Keratinocyte (primary cell): Measurements from ENCODE around the gene NAA40. TPM values are rescaled to one million over a fixed set of nuclear protein-coding genes. Genes with fewer than 3 reads are reported as not detected.

Experiments used
- DNase-seq: peaks from one replicate; pipeline ENCODE4 v3.0.0-alpha.2; 2011; ENCODE audit warnings: low read depth, missing footprints, low spot score
- FAIRE-seq: peaks from 2 replicates; lab custom pipeline; 2011; peaks lifted over from hg19 to GRCh38; lab: Jason Lieb, UNC
- H2AFZ ChIP-seq: 2 replicates; pipeline ENCODE4 v1.6.0; 2012; ENCODE audit warnings: low read length, control low read depth, inconsistent platforms; ENCODE audit not compliant: control insufficient read depth
- H3K27ac ChIP-seq: 2 replicates; pipeline ENCODE4 v1.5.1; 2011; ENCODE audit warnings: low read length; ENCODE audit not compliant: control insufficient read depth, insufficient read depth
- H3K27me3 ChIP-seq: 3 replicates; pipeline ENCODE4 v1.6.0; 2011; ENCODE audit warnings: low read length; ENCODE audit not compliant: control insufficient read depth, insufficient read depth; ENCODE audit errors: extremely low read depth
- H3K36me3 ChIP-seq, 2 experiments: 2 replicates in 1 of 2; 3 replicates in 1 of 2; pipeline ENCODE4 v1.5.1; 2011; ENCODE audit warnings: low read length in 2 of 2, mild to moderate bottlenecking in 1 of 2; ENCODE audit not compliant: control insufficient read depth in 2 of 2, insufficient read depth in 2 of 2; ENCODE audit errors: extremely low read depth in 1 of 2
- H3K4me1 ChIP-seq: 3 replicates; pipeline ENCODE4 v1.5.1; 2011; ENCODE audit warnings: low read length; ENCODE audit not compliant: control insufficient read depth, insufficient read depth; ENCODE audit errors: extremely low read depth
- H3K4me2 ChIP-seq: 3 replicates; pipeline ENCODE4 v1.6.0; 2011; ENCODE audit warnings: low read depth, low read length; ENCODE audit not compliant: control insufficient read depth, insufficient read depth; ENCODE audit errors: extremely low read depth
- H3K4me3 ChIP-seq, 3 experiments: fragments of 200-600 bp in 1 of 3; sonication (generic) in 1 of 3; 2 replicates in 2 of 3; 3 replicates in 1 of 3; pipeline ENCODE4 v1.5.1; 2011 to 2016; ENCODE audit warnings: low read length in 3 of 3, mild to moderate bottlenecking in 3 of 3, control low read depth in 2 of 3, inconsistent platforms in 1 of 3, low read depth in 1 of 3, mixed read lengths in 1 of 3, mixed run types in 1 of 3, moderate library complexity in 1 of 3; ENCODE audit not compliant: control insufficient read depth in 2 of 3, insufficient read depth in 2 of 3; ENCODE audit errors: extremely low read depth in 1 of 3
- H3K79me2 ChIP-seq: 2 replicates; pipeline ENCODE4 v1.6.0; 2012; ENCODE audit warnings: low read length; ENCODE audit not compliant: control insufficient read depth, insufficient read depth
- H3K9ac ChIP-seq: 3 replicates; pipeline ENCODE4 v1.6.0; 2011; ENCODE audit warnings: low read length; ENCODE audit not compliant: control insufficient read depth, insufficient read depth; ENCODE audit errors: extremely low read depth
- H3K9me1 ChIP-seq: 3 replicates; pipeline ENCODE4 v1.6.0; 2011; ENCODE audit warnings: low read length; ENCODE audit not compliant: control insufficient read depth, insufficient read depth; ENCODE audit errors: extremely low read depth
- H3K9me3 ChIP-seq: 2 replicates; pipeline ENCODE4 v1.5.1; 2012; ENCODE audit warnings: low read depth, low read length; ENCODE audit not compliant: control insufficient read depth
- H4K20me1 ChIP-seq: 3 replicates; pipeline ENCODE4 v1.6.0; 2011; ENCODE audit warnings: low read length; ENCODE audit not compliant: control insufficient read depth, insufficient read depth; ENCODE audit errors: extremely low read depth
- EZH2 ChIP-seq: IDR thresholded peaks from one replicate; pipeline ENCODE4 v1.6.1; 2012; ENCODE audit warnings: inconsistent platforms, mild to moderate bottlenecking, low read length, moderate library complexity
- dilution Hi-C: fragments of 300-500 bp; cut with MboI; formaldehyde crosslinking; loops from one replicate; pipeline ENCODE4 v1.7.0; 2020; ENCODE audit warnings: low sequenced_read_pairs; ENCODE audit not compliant: extremely low pct_ligation_motif_present
- polyA plus RNA-seq, 5 experiments: library from polyadenylated mRNA; depleted of rRNA in 3 of 5; stranded (reverse) in 3 of 5; stranded (forward) in 1 of 5; unstranded in 1 of 5; fragments of >200 nt; gene quantifications; 1 replicate in 1 of 5; 2 replicates in 3 of 5; 3 replicates in 1 of 5; pipeline versions ENCODE4 v1.2.1 to v1.2.3, GENCODE V29; 2011 to 2012; ENCODE audit warnings: missing spikeins in 2 of 5, low read depth in 1 of 5, low replicate concordance in 1 of 5
- TF ChIP-seq, protein P1 (sequence below), 3 experiments: IDR thresholded peaks in 1 of 3; conservative IDR thresholded peaks in 1 of 3; optimal IDR thresholded peaks in 1 of 3; 2 replicates in 2 of 3; 3 replicates in 1 of 3; pipeline versions ENCODE3 to v1.5.1; 2011; ENCODE audit warnings: low read length in 3 of 3, mild to moderate bottlenecking in 3 of 3, moderate library complexity in 2 of 3, control low read depth in 1 of 3, inconsistent platforms in 1 of 3; ENCODE audit not compliant: insufficient read depth in 2 of 3; ENCODE audit errors: extremely low read depth in 1 of 3

The NAA40 gene
- polyA plus RNA-seq, 1 donor (not counting 4 experiments of a cell fraction or from before 2014, with no cell fraction given): 13.5 TPM

DNA sequence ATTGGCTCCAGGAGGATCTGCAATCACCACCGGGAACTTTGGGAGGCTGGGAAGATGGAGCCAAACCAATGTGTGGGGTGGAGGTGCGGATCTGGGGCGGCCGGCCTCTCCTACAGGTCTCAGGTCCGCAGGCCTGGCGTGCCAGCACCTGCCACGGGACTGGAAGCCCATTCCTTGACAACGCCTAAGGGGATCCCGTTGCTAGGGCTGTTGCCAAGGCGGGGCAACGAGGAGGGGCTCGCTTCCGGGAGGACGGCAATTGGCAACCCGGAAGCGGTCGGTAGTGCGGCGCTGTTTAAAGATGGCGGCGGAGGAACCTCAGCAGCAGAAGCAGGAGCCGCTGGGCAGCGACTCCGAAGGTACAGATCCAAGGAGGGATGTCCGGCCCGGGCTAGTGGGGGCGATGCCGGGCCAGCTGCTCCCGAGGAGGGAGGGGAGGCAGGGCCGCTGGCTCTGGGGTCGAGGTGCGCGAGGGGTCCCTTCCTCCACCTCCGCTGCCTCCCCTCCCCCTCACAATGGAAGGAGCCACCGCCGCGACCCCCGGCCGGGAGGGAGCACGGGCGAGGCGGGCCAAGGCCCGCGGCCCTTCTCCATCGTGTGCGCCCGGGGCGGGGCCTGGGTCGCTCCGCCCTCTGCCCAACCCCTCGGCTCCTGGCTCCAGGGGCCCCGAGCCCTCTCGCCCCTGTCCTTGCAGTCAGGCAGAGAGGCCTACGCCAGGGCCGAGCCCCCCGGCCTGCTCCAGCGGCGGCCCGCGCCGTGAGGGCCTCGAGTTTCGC lies 47.5 kb downstream of the NAA40 start, which contains the start of gene OTUB1:
Gene OTUB1, plus strand, starts transcription at position 283 of the 776 bp plus-strand sequence. Its CDS starts 19 bp downstream, at position 302.
- Histone ChIP-seq H3K9me3 (no peaks in the 10 kb centered on the region), H3K79me2 (peaks cover 42% of the 10 kb centered on the region), H3K9ac (peak within 1 kb of the TSS; percentile 93), H4K20me1 (peaks cover 10% of the 10 kb centered on the region), H3K4me2 (peak within 1 kb of the TSS; percentile 98), H3K27me3 (no peaks in the 10 kb centered on the region), H3K4me3 (peak within 1 kb of the TSS; percentile 61 to 99 (median 84)), H3K27ac (peak within 1 kb of the TSS; percentile 81), H2AFZ (peak within 1 kb of the TSS; percentile 82), H3K9me1 (peaks cover 9% of the 10 kb centered on the region), H3K4me1 (peaks cover 19% of the 10 kb centered on the region), H3K36me3 (peaks cover 13 to 22% of the 10 kb centered on the region in 2 experiments)
- DNase-seq (peak; percentile 97), FAIRE-seq (peak; percentile 61)
- no peak for TF ChIP-seq EZH2
- TF ChIP-seq, protein P1, sequence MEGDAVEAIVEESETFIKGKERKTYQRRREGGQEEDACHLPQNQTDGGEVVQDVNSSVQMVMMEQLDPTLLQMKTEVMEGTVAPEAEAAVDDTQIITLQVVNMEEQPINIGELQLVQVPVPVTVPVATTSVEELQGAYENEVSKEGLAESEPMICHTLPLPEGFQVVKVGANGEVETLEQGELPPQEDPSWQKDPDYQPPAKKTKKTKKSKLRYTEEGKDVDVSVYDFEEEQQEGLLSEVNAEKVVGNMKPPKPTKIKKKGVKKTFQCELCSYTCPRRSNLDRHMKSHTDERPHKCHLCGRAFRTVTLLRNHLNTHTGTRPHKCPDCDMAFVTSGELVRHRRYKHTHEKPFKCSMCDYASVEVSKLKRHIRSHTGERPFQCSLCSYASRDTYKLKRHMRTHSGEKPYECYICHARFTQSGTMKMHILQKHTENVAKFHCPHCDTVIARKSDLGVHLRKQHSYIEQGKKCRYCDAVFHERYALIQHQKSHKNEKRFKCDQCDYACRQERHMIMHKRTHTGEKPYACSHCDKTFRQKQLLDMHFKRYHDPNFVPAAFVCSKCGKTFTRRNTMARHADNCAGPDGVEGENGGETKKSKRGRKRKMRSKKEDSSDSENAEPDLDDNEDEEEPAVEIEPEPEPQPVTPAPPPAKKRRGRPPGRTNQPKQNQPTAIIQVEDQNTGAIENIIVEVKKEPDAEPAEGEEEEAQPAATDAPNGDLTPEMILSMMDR (optimal IDR thresholded peaks at IDR 0.05 in 1 of 3, IDR thresholded peaks at IDR 0.05 in 1 of 3, conservative IDR thresholded peaks at IDR 0.05 in 1 of 3; ENCODE audit: extremely low read depth in 1 of 3, insufficient read depth in 2 of 3, low read length in 3 of 3): no peak
- dilution Hi-C loops: no loop called here

DNA sequence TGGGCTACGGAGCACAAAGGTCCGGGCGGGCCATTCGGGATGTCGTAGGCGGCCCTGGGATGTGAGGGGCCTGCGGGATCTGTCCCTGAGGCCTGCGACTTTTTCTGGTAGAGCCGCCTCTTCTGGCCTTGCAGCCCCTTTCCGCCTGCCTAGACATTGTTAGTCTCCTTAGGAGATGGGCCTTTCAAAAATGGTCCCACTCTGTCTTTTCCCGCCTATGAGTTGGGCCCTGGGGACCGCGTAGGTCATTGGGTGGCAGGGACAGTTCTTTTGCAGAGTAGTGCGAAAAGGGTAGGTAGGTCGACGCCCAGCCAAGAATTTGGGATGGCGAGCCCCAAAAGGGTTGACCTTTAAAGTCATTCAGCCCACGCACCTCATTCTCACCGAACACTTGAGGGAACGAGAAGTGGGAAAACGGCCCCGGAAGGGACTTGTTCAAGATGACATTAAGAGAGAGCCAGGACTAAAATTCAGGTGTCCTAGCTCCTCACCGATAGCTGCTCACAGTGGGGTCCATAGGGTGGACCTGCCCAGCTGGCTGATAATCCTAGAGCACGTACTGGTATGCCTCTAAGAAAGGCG lies 48.2 kb downstream of the NAA40 start:
- H3K4me3 ChIP-seq: peak overlapping the region; percentile 61 to 99 (median 84)
- dilution Hi-C loops: no loop called here
- H3K4me1 ChIP-seq: peaks cover 19% of the 10 kb centered on the region
- peaks cover 9% of the 10 kb centered on the region for H3K9me1 ChIP-seq
- no peaks in the 10 kb centered on the region for H3K27me3 ChIP-seq
- TF ChIP-seq EZH2: no peak
- TF ChIP-seq, protein P1 (optimal IDR thresholded peaks at IDR 0.05 in 1 of 3, IDR thresholded peaks at IDR 0.05 in 1 of 3, conservative IDR thresholded peaks at IDR 0.05 in 1 of 3; ENCODE audit: extremely low read depth in 1 of 3, insufficient read depth in 2 of 3, low read length in 3 of 3): no peak
- no peaks in the 10 kb centered on the region for H3K9me3 ChIP-seq
- peak overlapping the region; percentile 93 for H3K9ac ChIP-seq
- FAIRE-seq (no peak), DNase-seq (no peak)
- H3K4me2 ChIP-seq: peak overlapping the region; percentile 98
- peak overlapping the region; percentile 81 for H3K27ac ChIP-seq
- no peak overlapping the region for H2AFZ ChIP-seq
- peaks cover 16 to 22% of the 10 kb centered on the region in 2 experiments for H3K36me3 ChIP-seq
- H3K79me2 ChIP-seq: peaks cover 48% of the 10 kb centered on the region
- H4K20me1 ChIP-seq: peaks cover 10% of the 10 kb centered on the region
